Fibroblast of mammary gland (primary cell): ENCODE measurements around the gene BHLHE41.

Experiments
- DNase-seq: peaks from one replicate; pipeline ENCODE4 v3.0.0-alpha.2; 2010; ENCODE audit warnings: low read depth
- H3K4me3 ChIP-seq: 2 replicates; pipeline ENCODE4 v1.5.1; 2011; ENCODE audit warnings: low read depth, mild to moderate bottlenecking, low read length, moderate library complexity; ENCODE audit not compliant: control insufficient read depth
- CTCF ChIP-seq: conservative IDR thresholded peaks from 2 replicates; pipeline ENCODE4 v1.5.1; 2011; ENCODE audit warnings: low read depth, low read length, inconsistent platforms; ENCODE audit not compliant: control insufficient read depth, insufficient read depth

Gene BHLHE41

GRCh38 chr12:26108915-26109314 lies 15.9 kb downstream of the BHLHE41 start:
- no peak overlapping the region for H3K4me3 ChIP-seq
- no peak for TF ChIP-seq CTCF
- DNase-seq, result no peak

GRCh38 chr12:26106347-26106746 lies 18.5 kb downstream of the BHLHE41 start:
- no peak for TF ChIP-seq CTCF
- no peak for DNase-seq
- H3K4me3 ChIP-seq, result no peak overlapping the region

GRCh38 chr12:26102953-26103352 lies 21.9 kb downstream of the BHLHE41 start:
- DNase-seq, result no peak
- no peak for TF ChIP-seq CTCF
- H3K4me3 ChIP-seq, result no peak overlapping the region

GRCh38 chr12:26101763-26102162 lies 23.1 kb downstream of the BHLHE41 start:
- no peak for TF ChIP-seq CTCF
- no peak overlapping the region for H3K4me3 ChIP-seq
- no peak for DNase-seq

GRCh38 chr12:26101350-26101734 lies 23.5 kb downstream of the BHLHE41 start:
- no peak for TF ChIP-seq CTCF
- no peak overlapping the region for H3K4me3 ChIP-seq
- DNase-seq, result no peak

- no peak for DNase-seq
- no peak overlapping the region for H3K4me3 ChIP-seq
- no peak for TF ChIP-seq CTCF
These were observed 24.0 kb downstream of the BHLHE41 start for GRCh38 chr12:26100666-26101349.
